ENCODE measurements around the gene TTC36. TPM values are rescaled to one million over a fixed set of nuclear protein-coding genes. Genes with fewer than 3 reads are reported as not detected.

The TTC36 gene
- total RNA-seq, 1 donor = 1.1 TPM

- no peak overlapping the region for H3K27ac ChIP-seq (ENCODE audit: low read depth, low read length)
- H3K4me3 ChIP-seq (ENCODE audit: insufficient read depth, low read length) = no peak overlapping the region
- no peaks in the 10 kb centered on the region for H4K20me1 ChIP-seq (ENCODE audit: insufficient read depth, low read length)
- H3K79me2 ChIP-seq (ENCODE audit: insufficient read depth, low read length) = no peaks in the 10 kb centered on the region
- H2AFZ ChIP-seq (ENCODE audit: low read length) = no peak overlapping the region
- no peak overlapping the region for H3K4me2 ChIP-seq (ENCODE audit: insufficient read depth, low read length)
- H3K9me3 ChIP-seq (ENCODE audit: low read depth, low read length) = no peaks in the 10 kb centered on the region
- peaks cover 84% of the 10 kb centered on the region for H3K36me3 ChIP-seq (ENCODE audit: insufficient read depth, low read length)
- no peaks in the 10 kb centered on the region for H3K27me3 ChIP-seq (ENCODE audit: insufficient read depth, low read length)
- TF ChIP-seq, protein P1, sequence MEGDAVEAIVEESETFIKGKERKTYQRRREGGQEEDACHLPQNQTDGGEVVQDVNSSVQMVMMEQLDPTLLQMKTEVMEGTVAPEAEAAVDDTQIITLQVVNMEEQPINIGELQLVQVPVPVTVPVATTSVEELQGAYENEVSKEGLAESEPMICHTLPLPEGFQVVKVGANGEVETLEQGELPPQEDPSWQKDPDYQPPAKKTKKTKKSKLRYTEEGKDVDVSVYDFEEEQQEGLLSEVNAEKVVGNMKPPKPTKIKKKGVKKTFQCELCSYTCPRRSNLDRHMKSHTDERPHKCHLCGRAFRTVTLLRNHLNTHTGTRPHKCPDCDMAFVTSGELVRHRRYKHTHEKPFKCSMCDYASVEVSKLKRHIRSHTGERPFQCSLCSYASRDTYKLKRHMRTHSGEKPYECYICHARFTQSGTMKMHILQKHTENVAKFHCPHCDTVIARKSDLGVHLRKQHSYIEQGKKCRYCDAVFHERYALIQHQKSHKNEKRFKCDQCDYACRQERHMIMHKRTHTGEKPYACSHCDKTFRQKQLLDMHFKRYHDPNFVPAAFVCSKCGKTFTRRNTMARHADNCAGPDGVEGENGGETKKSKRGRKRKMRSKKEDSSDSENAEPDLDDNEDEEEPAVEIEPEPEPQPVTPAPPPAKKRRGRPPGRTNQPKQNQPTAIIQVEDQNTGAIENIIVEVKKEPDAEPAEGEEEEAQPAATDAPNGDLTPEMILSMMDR (IDR thresholded peaks at IDR 0.05; ENCODE audit: extremely low read depth, low read depth, low read length) = no peak
- DNase-seq (ENCODE audit: insufficient read length, low spot score, missing footprints) = no peak
- no peaks in the 10 kb centered on the region for H3K4me1 ChIP-seq (ENCODE audit: insufficient read depth, low read length)
Measured at GRCh38 chr11:118511601-118512000, 15.7 kb upstream of the TTC36 start.

DNA sequence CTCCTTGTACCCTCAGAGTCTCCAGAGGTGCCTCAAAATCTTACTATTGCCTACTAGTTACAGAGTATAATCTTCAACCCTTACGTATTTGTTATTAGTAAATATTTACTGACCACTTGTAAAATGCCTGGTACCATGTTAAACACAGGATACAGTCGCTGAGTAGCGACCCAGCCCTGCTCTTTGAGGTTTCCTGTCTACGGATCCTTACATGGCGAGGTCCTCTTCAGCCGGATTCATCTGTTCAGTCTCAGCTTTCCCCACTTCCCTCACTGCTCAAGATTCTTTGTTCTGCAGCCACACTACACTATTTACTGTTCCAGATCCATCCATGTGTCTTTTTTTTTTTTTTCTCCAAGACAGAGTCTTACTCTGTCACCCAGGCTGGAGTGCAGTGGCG lies 13.2 kb upstream of the TTC36 start:
- H3K27me3 ChIP-seq (ENCODE audit: insufficient read depth, low read length) = no peaks in the 10 kb centered on the region
- no peaks in the 10 kb centered on the region for H3K4me1 ChIP-seq (ENCODE audit: insufficient read depth, low read length)
- H3K4me3 ChIP-seq (ENCODE audit: insufficient read depth, low read length) = no peak overlapping the region
- TF ChIP-seq, protein P1 (IDR thresholded peaks at IDR 0.05; ENCODE audit: extremely low read depth, low read depth, low read length) = no peak
- H2AFZ ChIP-seq (ENCODE audit: low read length) = no peak overlapping the region
- DNase-seq (ENCODE audit: insufficient read length, low spot score, missing footprints) = no peak
- no peak overlapping the region for H3K27ac ChIP-seq (ENCODE audit: low read depth, low read length)
- no peak overlapping the region for H3K4me2 ChIP-seq (ENCODE audit: insufficient read depth, low read length)
- H3K36me3 ChIP-seq (ENCODE audit: insufficient read depth, low read length) = peaks cover 70% of the 10 kb centered on the region
- no peaks in the 10 kb centered on the region for H3K79me2 ChIP-seq (ENCODE audit: insufficient read depth, low read length)
- no peaks in the 10 kb centered on the region for H3K9me3 ChIP-seq (ENCODE audit: low read depth, low read length)
- no peaks in the 10 kb centered on the region for H4K20me1 ChIP-seq (ENCODE audit: insufficient read depth, low read length)

GRCh38 chr11:118519549-118519948 lies 7.7 kb upstream of the TTC36 start:
- H3K4me2 ChIP-seq (ENCODE audit: insufficient read depth, low read length) = no peak overlapping the region

GRCh38 chr11:118521892-118522311 lies 5.4 kb upstream of the TTC36 start:
- H3K9me3 ChIP-seq (ENCODE audit: low read depth, low read length) = no peaks in the 10 kb centered on the region
- TF ChIP-seq, protein P1 (IDR thresholded peaks at IDR 0.05; ENCODE audit: extremely low read depth, low read depth, low read length) = no peak
- no peaks in the 10 kb centered on the region for H3K4me1 ChIP-seq (ENCODE audit: insufficient read depth, low read length)
- no peak overlapping the region for H2AFZ ChIP-seq (ENCODE audit: low read length)
- no peaks in the 10 kb centered on the region for H3K79me2 ChIP-seq (ENCODE audit: insufficient read depth, low read length)
- no peak overlapping the region for H3K4me3 ChIP-seq (ENCODE audit: insufficient read depth, low read length)
- H3K27me3 ChIP-seq (ENCODE audit: insufficient read depth, low read length) = no peaks in the 10 kb centered on the region
- DNase-seq (ENCODE audit: insufficient read length, low spot score, missing footprints) = no peak
- H3K27ac ChIP-seq (ENCODE audit: low read depth, low read length) = no peak overlapping the region
- peaks cover 4% of the 10 kb centered on the region for H4K20me1 ChIP-seq (ENCODE audit: insufficient read depth, low read length)
- peaks cover 70% of the 10 kb centered on the region for H3K36me3 ChIP-seq (ENCODE audit: insufficient read depth, low read length)
- no peak overlapping the region for H3K4me2 ChIP-seq (ENCODE audit: insufficient read depth, low read length)

More at GRCh38 chr11:118519549-118519948, 7.7 kb upstream of the TTC36 start:
- no peak overlapping the region for H2AFZ ChIP-seq (ENCODE audit: low read length)
- H3K79me2 ChIP-seq (ENCODE audit: insufficient read depth, low read length) = no peaks in the 10 kb centered on the region
- no peaks in the 10 kb centered on the region for H3K27me3 ChIP-seq (ENCODE audit: insufficient read depth, low read length)
- TF ChIP-seq, protein P1 (IDR thresholded peaks at IDR 0.05; ENCODE audit: extremely low read depth, low read depth, low read length) = no peak
- no peak for DNase-seq (ENCODE audit: insufficient read length, low spot score, missing footprints)
- H3K4me1 ChIP-seq (ENCODE audit: insufficient read depth, low read length) = no peaks in the 10 kb centered on the region
- no peak overlapping the region for H3K4me3 ChIP-seq (ENCODE audit: insufficient read depth, low read length)
- peaks cover 4% of the 10 kb centered on the region for H4K20me1 ChIP-seq (ENCODE audit: insufficient read depth, low read length)
- H3K27ac ChIP-seq (ENCODE audit: low read depth, low read length) = no peak overlapping the region
- H3K36me3 ChIP-seq (ENCODE audit: insufficient read depth, low read length) = peaks cover 71% of the 10 kb centered on the region
- H3K9me3 ChIP-seq (ENCODE audit: low read depth, low read length) = no peaks in the 10 kb centered on the region

Data from osteoblast (primary cell).